ENCODE data around the gene XIRP2.
"Not testable (repeated sequence)": the region's sequence is repeated elsewhere in the genome, so short reads cannot be mapped to it uniquely, and the experiment has no call there.

XIRP2 gene

DNA sequence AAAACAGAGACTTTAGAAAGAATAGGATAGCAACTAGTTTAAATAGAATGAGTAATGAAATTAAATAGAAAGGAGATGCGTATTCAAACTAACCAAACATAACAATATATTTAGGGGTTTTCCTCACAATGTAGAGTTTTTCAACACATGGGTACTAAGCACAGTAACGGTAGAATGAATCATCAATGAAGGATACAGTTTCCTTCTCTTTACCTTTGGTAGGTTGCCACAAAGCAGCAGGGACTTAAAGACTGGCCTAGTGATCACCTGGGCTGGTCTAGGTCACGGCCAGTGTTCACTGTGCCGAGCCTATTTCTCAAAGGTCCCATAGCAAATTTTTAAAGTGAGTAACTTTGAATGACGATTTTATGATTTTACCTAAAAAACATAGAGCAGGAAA, 311.7 kb downstream of the XIRP2 start:
- DNase-seq: no peak

DNA sequence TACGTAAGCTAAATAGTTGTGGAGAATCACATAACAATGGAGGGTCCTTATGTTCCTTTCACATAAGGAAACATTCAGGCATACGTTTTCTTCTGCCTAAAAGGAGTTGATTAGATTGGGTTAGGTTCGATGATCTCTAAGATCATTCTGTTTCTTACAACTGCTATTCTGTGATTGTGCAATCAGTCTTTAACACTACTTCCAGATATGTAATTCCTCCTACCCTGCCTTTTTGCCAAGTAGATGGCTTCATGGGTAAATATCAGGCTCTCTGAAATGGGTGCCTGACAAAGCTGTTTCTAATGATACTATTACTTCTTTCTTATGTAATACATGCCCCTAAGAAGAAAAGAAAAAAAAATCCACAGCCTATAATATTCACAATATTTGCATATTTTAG, 321.5 kb downstream of the XIRP2 start:
- no peak for DNase-seq

DNA sequence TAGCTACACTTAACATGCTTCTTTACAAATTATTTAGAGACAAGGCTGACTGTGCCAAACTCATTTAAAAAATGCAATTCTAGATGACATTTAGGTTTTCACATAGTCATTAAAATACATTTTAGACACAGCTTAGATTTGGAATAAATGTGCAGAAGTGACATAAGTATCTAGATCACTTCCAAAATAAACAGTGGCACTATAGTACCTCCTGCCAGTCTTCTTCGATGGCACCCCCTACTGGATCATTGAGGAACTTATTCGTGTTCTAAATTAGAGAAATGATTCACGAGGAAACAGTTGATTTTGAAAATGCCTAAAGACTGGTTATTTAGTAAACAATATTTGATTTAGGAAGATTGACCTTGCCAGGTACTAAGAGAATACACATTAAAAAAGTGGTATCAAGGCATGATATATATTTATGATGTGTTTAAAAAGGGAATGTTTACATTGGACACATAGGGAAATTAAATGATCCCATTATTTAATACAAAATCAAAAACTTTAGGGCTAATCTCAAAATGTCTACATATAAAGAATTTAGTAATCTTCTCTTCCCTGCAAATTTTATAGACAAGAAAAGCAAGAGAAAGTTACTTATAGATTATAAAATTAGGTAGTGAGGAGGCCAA, 323.9 kb downstream of the XIRP2 start:
- DNase-seq: peak; percentile 15 to 49

GRCh38 chr2:167215595-167215994, 327.3 kb downstream of the XIRP2 start:
- DNase-seq: no peak

- DNase-seq: no peak
These were observed 349.2 kb downstream of the XIRP2 start for GRCh38 chr2:167237478-167237877.

DNA sequence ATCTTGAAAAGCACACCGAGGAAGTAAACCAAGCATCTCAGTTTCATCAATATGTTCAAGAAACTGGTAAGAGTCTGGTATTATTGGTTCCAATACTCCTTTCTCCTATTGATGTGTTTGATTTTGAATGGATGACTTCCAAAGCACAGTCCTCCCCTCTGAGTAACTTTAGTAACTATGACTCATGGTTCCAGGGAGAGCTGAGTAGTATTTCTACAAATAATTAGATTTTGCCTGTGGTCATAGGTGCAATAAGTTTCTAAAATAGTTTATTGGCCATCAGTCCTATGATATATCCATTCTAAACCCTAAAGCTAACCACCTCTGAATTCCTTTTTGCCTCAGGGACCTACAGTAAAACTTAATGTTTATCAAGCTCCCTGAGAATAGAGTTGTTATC, 352.4 kb downstream of the XIRP2 start:
- no peak for DNase-seq

DNA sequence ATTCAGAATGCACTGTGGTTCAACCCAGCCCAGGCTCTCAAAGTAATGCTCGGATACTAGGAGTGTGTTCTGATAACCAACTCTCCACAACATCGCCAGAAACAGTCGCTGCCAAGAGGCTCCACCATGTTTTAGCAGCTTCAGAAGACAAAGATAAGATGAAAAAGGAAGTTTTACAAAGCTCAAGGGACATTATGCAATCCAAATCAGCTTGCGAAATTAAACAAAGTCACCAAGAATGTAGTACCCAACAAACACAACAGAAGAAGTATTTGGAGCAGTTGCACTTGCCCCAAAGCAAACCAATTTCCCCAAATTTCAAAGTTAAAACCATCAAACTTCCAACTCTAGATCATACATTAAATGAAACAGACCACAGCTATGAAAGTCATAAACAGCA, 360.9 kb downstream of the XIRP2 start:
- no peak for DNase-seq

DNA sequence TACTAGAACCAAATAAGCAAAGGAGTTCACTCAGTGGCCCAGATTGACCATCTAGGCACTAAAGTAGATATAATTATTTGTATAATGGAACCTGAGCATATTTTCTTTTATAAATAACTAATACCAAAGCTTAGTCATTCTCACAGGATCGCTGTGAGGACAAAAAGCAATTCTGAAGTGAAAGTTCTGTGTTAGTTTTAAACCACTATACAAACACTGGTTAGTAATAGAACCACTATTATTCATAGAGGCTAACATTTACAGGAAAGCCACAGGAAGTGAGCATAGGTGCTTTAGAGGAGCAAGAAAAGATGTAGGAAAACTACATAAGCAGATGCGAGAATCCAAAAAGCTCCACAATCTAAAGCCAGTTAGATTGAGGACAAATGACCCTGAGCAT, 364.7 kb downstream of the XIRP2 start:
- no peak for DNase-seq

- DNase-seq: no peak
These were observed 366.4 kb downstream of the XIRP2 start for GRCh38 chr2:167254721-167255120.

GRCh38 chr2:167258712-167259111, 370.4 kb downstream of the XIRP2 start:
- DNase-seq: no peak

DNA sequence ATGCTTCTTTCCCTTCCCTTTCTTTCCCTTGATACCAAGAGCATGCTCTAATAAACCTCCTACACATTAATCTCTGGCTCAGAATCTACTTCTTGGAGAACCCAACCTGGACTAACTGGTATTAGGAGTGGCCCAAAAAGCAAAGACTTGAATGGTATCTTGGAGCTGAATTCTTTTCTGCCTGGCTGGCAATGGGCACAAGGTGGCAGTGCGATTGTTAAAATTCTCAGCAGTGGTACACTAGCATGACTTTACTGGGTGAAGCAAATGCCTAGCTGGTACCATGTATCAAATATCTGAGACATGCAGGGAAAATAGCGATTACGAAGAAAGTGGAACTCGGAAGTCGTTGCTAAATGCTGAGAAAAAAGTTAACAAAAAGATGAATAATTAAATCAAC, 376.1 kb downstream of the XIRP2 start:
- DNase-seq: peak in 1 of 2 experiments; percentile 2

DNA sequence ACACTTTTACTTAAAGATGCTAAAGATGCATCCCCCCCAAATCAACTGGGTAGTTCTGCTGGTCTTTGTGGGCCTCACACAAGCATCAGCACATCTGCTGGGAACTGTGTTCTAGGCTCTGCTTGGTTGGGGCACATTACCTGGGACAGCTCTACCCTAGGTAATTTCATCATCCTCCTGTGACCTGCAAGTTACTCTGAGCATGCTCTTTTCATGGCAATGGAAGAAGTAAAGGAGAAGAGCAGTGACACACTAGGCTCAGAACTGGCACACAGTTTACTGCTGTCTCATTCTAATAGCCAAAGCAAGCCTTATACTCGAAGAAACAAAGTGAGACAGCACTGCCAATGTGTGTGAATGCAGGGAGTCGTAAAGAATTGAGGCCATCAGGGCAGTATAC, 376.7 kb downstream of the XIRP2 start:
- no peak for DNase-seq

DNA sequence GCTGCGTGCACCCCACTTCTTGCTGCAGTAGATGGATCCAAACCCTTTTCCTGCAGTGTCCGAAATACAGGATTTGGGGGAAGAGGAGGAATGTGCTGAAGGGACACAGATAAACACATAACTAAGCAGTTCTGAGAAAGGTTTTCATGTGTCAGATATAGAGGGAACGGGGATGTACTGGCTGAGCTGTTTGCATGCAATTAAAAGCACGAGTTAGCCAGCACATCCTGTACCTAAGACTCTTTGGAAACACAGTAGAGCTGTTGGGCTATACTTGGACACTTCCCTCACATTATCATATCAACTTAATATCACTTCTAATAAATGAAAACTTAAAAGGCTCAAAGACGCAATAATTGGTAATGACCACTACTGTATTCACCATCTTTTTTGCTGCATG, 377.4 kb downstream of the XIRP2 start:
- DNase-seq: no peak

DNA sequence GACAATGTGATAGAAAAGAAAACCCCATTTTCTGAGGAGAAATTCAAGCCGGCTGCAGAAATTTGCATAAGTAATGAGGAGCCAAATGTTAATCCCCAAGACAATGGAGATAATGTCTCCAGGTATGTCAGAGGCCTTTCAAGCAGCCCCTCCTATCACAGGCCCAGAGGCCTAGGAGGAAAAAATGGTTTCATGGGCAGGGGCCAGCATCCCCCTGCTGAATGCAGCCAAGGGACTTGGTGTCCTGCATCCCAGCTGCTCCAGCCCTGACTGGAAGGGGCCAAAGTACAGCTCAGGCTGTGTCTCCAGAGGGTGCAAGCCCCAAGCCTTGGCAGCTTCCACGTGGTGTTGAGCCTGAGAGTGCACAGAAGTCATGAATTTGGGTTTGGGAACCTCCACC, 380.0 kb downstream of the XIRP2 start:
- DNase-seq: not testable (repeated sequence)

DNA sequence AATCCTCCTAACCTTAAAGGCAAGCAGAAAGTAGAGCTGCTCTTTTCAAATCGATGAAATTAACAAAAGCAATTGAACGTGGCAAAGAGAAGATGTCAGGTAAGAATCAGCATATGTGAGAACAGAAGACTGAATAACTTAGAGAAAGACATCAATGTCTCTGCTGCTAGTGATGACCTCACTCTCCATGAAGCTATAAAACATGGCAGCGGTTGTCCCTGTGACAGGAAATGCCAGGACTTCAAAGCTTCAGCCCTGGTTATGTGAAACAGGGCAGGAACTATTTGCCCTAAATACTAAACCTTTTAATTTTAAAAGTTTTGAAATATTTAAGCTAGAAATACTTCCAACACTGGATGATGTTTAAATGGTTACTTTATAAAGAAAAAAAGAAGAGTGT, 383.7 kb downstream of the XIRP2 start:
- no peak for DNase-seq

- DNase-seq: no peak
These were observed 386.8 kb downstream of the XIRP2 start for GRCh38 chr2:167275046-167275445.

DNA sequence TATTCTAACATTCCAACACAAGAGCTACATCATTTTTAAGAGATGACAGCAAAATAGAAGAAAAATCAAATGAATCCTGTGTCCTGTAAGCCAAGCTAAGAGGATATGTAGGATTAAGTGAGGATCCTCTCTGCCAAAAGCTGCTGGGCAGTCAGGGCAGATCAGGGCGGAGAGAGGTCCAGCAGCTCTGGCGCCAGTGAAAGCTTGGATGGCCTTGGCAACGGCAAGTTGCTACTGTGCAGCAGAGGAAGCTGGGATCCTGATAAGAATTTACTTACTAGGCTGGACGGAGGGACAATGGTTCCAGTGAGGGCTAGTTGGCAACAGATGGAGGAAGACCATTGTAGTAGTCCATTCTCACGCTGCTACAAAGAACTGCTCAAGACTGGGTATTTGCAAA, 391.5 kb downstream of the XIRP2 start:
- DNase-seq: no peak

DNA sequence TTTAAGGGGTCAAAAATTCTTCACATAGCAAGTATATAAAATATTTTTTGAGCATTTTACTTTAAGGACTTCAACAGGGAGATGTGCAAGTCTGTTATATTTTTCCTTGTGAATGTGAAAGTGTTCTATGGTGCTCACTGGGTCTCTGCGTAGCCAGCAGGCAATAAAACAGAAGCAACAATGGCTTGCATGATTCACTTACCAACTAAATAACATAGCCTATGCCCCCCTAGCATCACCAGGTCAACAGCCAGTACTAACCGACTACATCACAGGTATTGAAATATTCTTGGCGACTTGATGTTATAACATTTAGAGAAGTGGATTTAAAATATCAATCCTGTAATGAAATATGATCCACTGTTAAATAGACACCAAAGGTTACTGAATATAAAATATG, 398.9 kb downstream of the XIRP2 start:
- no peak for DNase-seq

DNA sequence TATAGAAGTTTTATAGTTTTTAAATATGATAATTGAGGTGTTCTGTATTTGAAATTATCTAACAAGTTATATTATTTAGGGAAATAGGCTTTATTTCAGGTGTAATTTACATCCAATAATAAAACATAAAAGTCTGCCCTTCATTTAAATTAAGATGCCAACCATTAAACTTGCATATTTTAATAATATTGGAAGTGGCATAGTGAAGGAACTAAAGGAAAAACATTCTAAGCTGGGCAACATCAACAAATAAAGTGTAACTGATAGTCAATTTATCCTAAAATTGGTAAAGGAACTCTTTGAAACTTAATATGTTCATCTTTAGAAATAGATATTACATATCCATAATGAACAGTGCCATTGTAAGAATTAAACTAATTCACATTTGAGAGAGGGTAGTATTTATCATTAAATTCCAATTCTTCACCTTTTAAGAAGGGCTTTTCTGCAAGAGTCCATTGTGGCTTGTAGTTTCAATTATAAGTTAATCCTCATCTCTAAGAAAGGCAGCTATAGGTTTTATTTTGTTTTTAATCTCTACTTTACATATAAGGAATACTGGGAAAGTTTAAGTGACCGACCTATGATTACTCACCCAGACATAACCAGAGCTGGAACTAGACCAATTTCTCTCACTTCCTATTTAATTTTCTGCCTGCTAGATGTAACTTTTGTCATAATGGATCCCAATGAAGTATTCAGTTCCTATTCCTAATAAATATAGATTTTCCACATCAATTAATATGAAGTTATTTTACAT, 401.6 kb downstream of the XIRP2 start:
- no peak for DNase-seq

- peak; percentile 58 to 90 for DNase-seq
These were observed 404.3 kb downstream of the XIRP2 start, which contains the start of gene B3GALT1 for GRCh38 chr2:167292430-167293171. Gene B3GALT1, plus strand, starts transcription at chr2:167293001.

DNA sequence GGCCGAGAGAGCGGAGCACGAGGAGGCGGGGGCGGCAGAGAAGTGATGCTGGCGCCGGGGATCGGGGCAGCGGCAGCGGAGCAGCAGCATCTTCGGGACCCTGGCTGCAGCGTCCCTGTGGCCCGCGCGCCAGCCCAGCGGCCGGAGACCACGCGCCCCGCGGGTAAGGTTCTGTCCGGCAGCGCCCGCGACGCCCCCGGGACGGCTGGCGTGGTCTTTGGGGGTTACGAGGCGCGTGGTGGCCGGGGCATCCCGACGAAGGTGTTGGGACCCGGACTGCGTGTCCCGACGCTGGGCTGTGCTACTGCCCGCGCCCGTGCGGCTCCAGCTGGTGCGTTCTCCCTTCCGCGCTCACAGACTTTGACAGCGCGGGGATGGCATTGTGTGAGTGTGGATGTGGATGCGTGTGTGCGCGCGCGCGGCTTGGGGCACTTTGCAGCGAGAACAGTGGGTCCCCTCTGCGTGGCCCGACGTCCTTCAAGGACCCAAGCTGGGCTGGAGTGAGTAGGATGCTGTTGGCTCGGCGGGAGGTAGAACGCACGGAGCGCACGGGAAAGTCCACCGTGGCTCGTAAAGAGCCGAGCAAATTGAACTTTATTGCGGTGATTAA, 405.0 kb downstream of the XIRP2 start:
- DNase-seq: no peak

GRCh38 chr2:167293943-167294775, 405.9 kb downstream of the XIRP2 start:
- no peak for DNase-seq

DNA sequence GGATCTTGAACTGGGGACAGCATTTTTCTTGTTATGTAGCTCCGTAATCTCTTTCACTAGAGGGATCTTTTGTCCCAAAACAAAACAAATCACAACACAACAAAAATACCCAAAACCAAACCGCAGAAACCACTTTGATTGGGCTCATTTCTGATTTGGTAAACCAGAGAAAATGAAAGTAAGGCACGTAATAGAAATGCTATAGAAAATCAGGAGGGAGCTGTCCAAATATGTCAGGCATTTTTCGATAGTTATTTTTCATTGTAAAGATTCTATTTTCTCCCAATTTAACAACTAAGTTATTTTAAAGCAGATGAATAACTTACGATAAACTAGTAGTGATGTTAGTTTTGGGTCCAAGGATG, 406.5 kb downstream of the XIRP2 start:
- DNase-seq: no peak
